Thoracic aorta (tissue), 2 donors: Measurements from ENCODE around the gene PSMC3IP. TPM values are rescaled to one million over a fixed set of nuclear protein-coding genes. Genes with fewer than 3 reads are reported as not detected.
A peak's percentile ranks its signal among the peaks of the same experiment; 100 is the strongest.

ENCODE experiments used
- ATAC-seq: fragments of 150-250 bp; one replicate; pipeline ENCODE4 v1.8.0; 2017; ENCODE audit warnings: low read depth; ENCODE audit not compliant: insufficient number of reproducible peaks, low FRiP score
- DNase-seq: peaks from one replicate; pipeline ENCODE4 v3.0.0-alpha.2; 2020; ENCODE audit warnings: low spot score
- H3K27ac ChIP-seq, 2 donors: fragments of 200-600 bp; sonication (generic); 1 replicate in 1 of 2; 2 replicates in 1 of 2; pipeline ENCODE4 v1.5.1; 2016; ENCODE audit warnings: mild to moderate bottlenecking in 2 of 2, moderate library complexity in 2 of 2
- H3K27me3 ChIP-seq: fragments of 200-600 bp; sonication (generic); replicated peaks from 2 replicates; pipeline ENCODE4 v1.6.0; 2016; ENCODE audit warnings: mild to moderate bottlenecking; ENCODE audit not compliant: insufficient read depth
- H3K36me3 ChIP-seq: fragments of 200-600 bp; sonication (generic); one replicate; pipeline ENCODE4 v1.5.1; 2016
- H3K4me1 ChIP-seq, 2 donors: fragments of 200-600 bp; sonication (generic); 1 replicate in 1 of 2; 2 replicates in 1 of 2; pipeline versions ENCODE4 v1.5.1 to v1.6.0; 2016; ENCODE audit warnings: low read depth in 2 of 2, mild to moderate bottlenecking in 1 of 2; ENCODE audit not compliant: control insufficient read depth in 1 of 2
- H3K4me3 ChIP-seq: fragments of 200-600 bp; sonication (generic); 2 replicates; pipeline ENCODE4 v1.5.1; 2016; ENCODE audit warnings: mild to moderate bottlenecking
- H3K9me3 ChIP-seq: fragments of 200-600 bp; sonication (generic); 2 replicates; pipeline ENCODE4 v1.5.1; 2016
- CTCF ChIP-seq: fragments of 200-600 bp; sonication (generic); IDR thresholded peaks from one replicate; pipeline ENCODE4 v1.5.1; 2019; ENCODE audit warnings: antibody characterized with exemption
- total RNA-seq, 2 donors: library from RNA; depleted of rRNA; stranded (reverse); fragments of >200 nt; gene quantifications; one replicate each; pipeline versions ENCODE4 v1.1.0 to v1.2.3, GENCODE V29; 2016

Gene PSMC3IP
- total RNA-seq, 2 donors from 2014 or later: 6.6 TPM; not detected in 1

DNA sequence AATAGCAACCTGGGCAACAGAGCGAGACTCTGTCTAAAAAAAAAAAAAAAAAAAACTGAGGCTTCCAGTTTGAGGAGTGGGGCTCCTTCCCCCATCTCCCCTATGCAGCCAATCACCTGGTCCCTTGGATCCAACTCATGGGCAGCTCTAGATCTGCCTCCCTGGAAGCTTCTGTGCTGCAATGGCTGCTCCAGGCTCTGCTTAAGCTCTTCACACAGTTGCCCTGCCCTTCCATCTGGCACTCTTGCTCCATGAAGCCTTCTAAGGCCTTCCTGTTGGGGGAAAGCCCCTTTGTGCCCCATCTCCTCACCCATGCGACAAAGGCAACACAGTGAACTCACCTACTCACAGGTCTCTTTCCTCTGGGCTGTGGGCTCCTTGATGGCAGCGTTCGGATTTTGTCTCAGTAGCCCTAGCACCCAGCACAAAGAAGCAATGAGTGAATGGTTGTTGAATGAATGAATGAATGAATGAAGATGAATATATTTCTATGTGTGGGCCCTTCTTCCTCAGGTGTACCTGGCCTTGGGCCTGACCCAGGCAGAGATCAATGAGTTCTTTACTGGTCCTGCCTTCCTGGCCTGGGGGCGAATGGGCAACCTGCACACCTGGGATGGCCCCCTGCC lies 39.6 kb downstream of the PSMC3IP start:
- H3K36me3 ChIP-seq: peaks cover 28% of the 10 kb centered on the region
- no peak for TF ChIP-seq CTCF
- ATAC-seq: no peak

DNA sequence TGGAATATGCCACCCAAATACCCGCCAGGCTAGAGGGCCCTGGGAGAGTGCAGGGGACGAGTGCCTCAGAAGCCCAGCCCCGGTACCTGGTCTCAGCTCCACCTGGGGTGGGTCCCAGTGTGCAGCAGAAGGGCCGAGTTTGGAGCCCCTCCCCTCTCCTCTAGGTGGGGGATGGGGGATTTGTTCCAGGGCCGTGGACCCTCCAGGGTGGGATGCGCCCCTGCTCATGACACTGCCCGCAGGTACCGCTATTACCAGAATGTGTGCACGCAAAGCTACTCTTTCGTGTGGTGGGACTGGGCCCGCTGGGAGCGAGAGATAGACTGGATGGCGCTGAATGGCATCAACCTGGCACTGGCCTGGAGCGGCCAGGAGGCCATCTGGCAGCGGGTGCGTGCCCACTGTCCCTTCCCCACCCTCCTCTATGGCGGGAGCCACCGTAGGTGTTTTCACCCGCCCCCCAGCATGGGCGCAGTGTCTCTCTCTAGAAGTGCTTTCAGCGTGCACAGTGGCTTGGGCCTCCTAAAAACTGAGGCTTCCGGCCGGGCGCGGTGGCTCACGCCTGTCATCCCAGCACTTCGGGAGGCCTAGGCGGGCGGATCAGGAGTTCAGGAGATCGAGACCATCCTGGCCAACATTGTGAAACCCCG lies 40.2 kb downstream of the PSMC3IP start:
- DNase-seq (no peak), ATAC-seq (no peak)
- TF ChIP-seq CTCF: no peak
- peaks cover 11 to 21% of the 10 kb centered on the region in 2 donors for H3K4me1 ChIP-seq
- peak overlapping the region; percentile 83 for H3K4me3 ChIP-seq
- peak overlapping the region; percentile 82 to 92 for H3K27ac ChIP-seq
- no peaks in the 10 kb centered on the region for H3K27me3 ChIP-seq
- no peaks in the 10 kb centered on the region for H3K9me3 ChIP-seq
- peaks cover 21% of the 10 kb centered on the region for H3K36me3 ChIP-seq

More for the DNA sequence above, 39.6 kb downstream of the PSMC3IP start:
- H3K9me3 ChIP-seq: no peaks in the 10 kb centered on the region
- H3K4me1 ChIP-seq: peaks cover 11 to 21% of the 10 kb centered on the region in 2 donors
- DNase-seq: no peak
- H3K27me3 ChIP-seq: no peaks in the 10 kb centered on the region
- no peak overlapping the region for H3K4me3 ChIP-seq
- no peak overlapping the region for H3K27ac ChIP-seq

- Histone ChIP-seq H3K9me3 (no peaks in the 10 kb centered on the region), H3K36me3 (peaks cover 18% of the 10 kb centered on the region), H3K27me3 (no peaks in the 10 kb centered on the region), H3K4me1 (peaks cover 11 to 24% of the 10 kb centered on the region in 2 donors), H3K4me3 (peak overlapping the region; percentile 83), H3K27ac (peak overlapping the region; percentile 82 to 92)
- ATAC-seq (peak; percentile 70), DNase-seq (peak; percentile 52)
- TF ChIP-seq CTCF: no peak
Observed at GRCh38 chr17:42536372-42537155, 41.0 kb downstream of the PSMC3IP start.

DNA sequence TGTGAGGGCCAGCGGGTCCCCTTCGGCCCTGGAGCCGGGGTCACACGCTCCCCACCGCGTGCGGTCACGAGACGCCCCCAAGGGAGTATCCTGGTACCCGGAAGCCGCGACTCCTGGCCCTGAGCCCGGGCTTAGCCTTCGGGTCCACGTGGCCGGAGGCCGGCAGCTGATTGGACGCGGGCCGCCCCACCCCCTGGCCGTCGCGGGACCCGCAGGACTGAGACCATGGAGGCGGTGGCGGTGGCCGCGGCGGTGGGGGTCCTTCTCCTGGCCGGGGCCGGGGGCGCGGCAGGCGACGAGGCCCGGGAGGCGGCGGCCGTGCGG lies 41.5 kb downstream of the PSMC3IP start, which contains the start of gene NAGLU:
TSS of gene NAGLU (plus strand) at position 194 of the 324 bp plus-strand sequence. CDS start at position 226, 32 bp downstream.
- no peak for TF ChIP-seq CTCF
- Histone ChIP-seq H3K4me1 (peaks cover 11 to 28% of the 10 kb centered on the region in 2 donors), H3K36me3 (peaks cover 18% of the 10 kb centered on the region), H3K27ac (peak within 1 kb of the TSS; percentile 82 to 92), H3K27me3 (no peaks in the 10 kb centered on the region), H3K9me3 (no peaks in the 10 kb centered on the region), H3K4me3 (peak within 1 kb of the TSS; percentile 83)
- DNase-seq (peak; percentile 85), ATAC-seq (peak; percentile 79)
